Mucosa of stomach (tissue), 1 donor: ENCODE results near the gene SS18L1.
A peak's percentile ranks its signal among the peaks of the same experiment; 100 is the strongest.

Experiments used
- H3K27me3 ChIP-seq: one replicate; pipeline ENCODE4 v1.7.0; 2013; ENCODE audit warnings: mild to moderate bottlenecking, low read length; ENCODE audit not compliant: control insufficient read depth, insufficient read depth
- H3K36me3 ChIP-seq: one replicate; pipeline ENCODE4 v1.7.0; 2013; ENCODE audit warnings: low read length; ENCODE audit not compliant: control insufficient read depth, insufficient read depth
- H3K4me1 ChIP-seq: one replicate; pipeline ENCODE4 v1.7.0; 2013; ENCODE audit warnings: mild to moderate bottlenecking, low read length; ENCODE audit not compliant: control insufficient read depth, insufficient read depth
- H3K4me3 ChIP-seq: one replicate; pipeline ENCODE4 v1.7.0; 2013; ENCODE audit warnings: low read length
- H3K9ac ChIP-seq: one replicate; pipeline ENCODE4 v1.7.0; 2013; ENCODE audit warnings: mild to moderate bottlenecking, low read length, moderate library complexity
- H3K9me3 ChIP-seq: one replicate; pipeline ENCODE4 v1.7.0; 2013; ENCODE audit warnings: mild to moderate bottlenecking, low read length, moderate library complexity; ENCODE audit not compliant: control insufficient read depth
- donor health status: Pancreatic carcinoma.

The SS18L1 gene

DNA sequence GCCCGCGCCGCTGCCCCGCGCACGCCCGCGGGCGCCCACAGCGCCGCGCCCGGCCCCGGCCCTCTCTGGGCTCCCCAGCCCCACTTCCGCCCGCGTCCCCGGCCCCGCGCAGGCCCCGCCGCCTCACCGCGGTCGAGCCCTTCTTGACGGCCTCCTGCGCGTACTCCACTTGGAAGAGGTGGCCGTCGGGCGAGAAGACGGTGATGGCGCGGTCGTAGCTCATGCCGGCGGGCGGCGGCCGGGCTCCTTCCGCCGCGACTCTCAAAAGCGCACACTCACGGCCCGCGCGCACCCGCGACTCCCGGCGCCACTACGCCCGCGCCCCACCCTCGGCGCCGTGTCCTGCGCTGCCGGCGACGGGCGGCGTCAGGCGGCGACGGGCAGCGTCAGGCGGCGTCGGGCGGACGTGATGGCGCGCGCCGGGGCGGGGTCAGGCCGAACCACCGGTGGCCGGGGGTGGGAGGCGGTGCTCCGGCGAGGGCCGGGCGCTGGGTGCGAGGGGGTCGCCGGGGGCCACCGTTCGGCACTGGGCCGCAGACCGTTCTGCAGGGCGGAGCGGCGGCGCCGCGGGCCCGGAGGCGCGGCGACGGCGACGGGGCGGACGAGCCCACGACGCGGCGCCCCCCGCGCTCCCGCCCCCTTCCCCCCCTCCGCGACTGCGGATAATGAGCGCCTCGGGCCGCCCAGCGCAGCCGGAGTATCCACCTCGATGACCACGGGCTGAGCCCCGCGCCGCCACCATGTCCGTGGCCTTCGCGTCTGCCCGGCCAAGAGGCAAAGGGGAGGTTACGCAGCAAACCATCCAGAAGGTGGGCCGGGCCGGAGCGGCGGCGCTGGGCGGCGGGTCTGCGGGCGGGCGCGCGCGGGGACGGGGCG is at the start of gene SS18L1, which contains the start of gene PSMA7:
TSS of gene SS18L1 (plus strand) at position 689 of the 876 bp plus-strand sequence. CDS start at position 741, 52 bp downstream.
TSS of gene PSMA7 (minus strand) at position 314 of the 876 bp plus-strand sequence. CDS start at position 223, 91 bp downstream.
- no peaks in the 10 kb centered on the region for H3K9me3 ChIP-seq
- no peaks in the 10 kb centered on the region for H3K27me3 ChIP-seq

GRCh38 chr20:62096421-62097380 is 46.9 kb upstream of the SS18L1 start:
- no peak overlapping the region for H3K9ac ChIP-seq
- H3K9me3 ChIP-seq, result peaks cover 7% of the 10 kb centered on the region
- H3K4me3 ChIP-seq, result no peak overlapping the region
- H3K36me3 ChIP-seq, result no peaks in the 10 kb centered on the region
- H3K4me1 ChIP-seq, result no peaks in the 10 kb centered on the region
- peaks cover 1% of the 10 kb centered on the region for H3K27me3 ChIP-seq

More for the DNA sequence above, at the start of gene SS18L1, which contains the start of gene PSMA7:
- peaks cover under 1% of the 10 kb centered on the region for H3K36me3 ChIP-seq
- peak within 1 kb of the TSS; percentile 39 for H3K4me3 ChIP-seq
- peaks cover 19% of the 10 kb centered on the region for H3K4me1 ChIP-seq
- peak within 1 kb of the TSS; percentile 70 for H3K9ac ChIP-seq

DNA sequence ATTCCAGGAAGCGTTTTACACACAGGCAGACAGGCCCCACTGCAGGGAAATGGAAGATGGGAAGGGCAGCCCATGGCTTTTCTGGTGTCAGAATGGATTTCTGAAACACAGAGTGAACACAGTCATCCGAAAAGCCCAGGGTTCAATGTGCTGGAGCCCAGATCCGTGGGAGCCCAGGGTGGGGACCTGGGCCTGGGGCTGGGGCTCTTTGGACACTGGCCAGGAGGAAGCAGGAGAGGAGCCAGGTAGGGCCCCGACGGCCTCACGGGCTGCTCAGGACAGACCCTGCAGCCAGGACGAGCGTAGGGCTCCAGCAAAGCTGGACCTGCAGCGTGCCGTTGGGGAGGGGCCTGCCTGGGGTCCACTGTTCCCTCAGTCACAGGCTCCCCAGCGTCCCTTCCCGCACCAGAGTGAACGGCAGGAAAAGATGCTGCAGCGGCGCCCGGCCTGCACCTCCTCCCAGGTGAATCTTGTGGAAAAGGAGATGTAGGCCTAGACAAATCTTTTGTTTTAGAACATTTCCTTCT is 45.6 kb upstream of the SS18L1 start:
- peaks cover 7% of the 10 kb centered on the region for H3K9me3 ChIP-seq
- H3K9ac ChIP-seq, result no peak overlapping the region
- no peaks in the 10 kb centered on the region for H3K4me1 ChIP-seq
- peaks cover 8% of the 10 kb centered on the region for H3K27me3 ChIP-seq
- no peaks in the 10 kb centered on the region for H3K36me3 ChIP-seq
- no peak overlapping the region for H3K4me3 ChIP-seq

- Histone ChIP-seq H3K4me1 (no peaks in the 10 kb centered on the region), H3K27me3 (peaks cover 8% of the 10 kb centered on the region), H3K9me3 (peaks cover 7% of the 10 kb centered on the region), H3K9ac (no peak overlapping the region), H3K36me3 (no peaks in the 10 kb centered on the region), H3K4me3 (no peak overlapping the region)
These were observed 42.5 kb upstream of the SS18L1 start for GRCh38 chr20:62101078-62101477.

- no peaks in the 10 kb centered on the region for H3K4me1 ChIP-seq
- peaks cover 7% of the 10 kb centered on the region for H3K9me3 ChIP-seq
- no peaks in the 10 kb centered on the region for H3K36me3 ChIP-seq
- H3K9ac ChIP-seq, result no peak overlapping the region
- peaks cover 8% of the 10 kb centered on the region for H3K27me3 ChIP-seq
- no peak overlapping the region for H3K4me3 ChIP-seq
These were observed 39.9 kb upstream of the SS18L1 start for GRCh38 chr20:62103508-62104233.

- Histone ChIP-seq H3K4me1 (no peaks in the 10 kb centered on the region), H3K9me3 (peaks cover 7% of the 10 kb centered on the region), H3K36me3 (no peaks in the 10 kb centered on the region), H3K9ac (no peak overlapping the region), H3K4me3 (no peak overlapping the region), H3K27me3 (peaks cover 8% of the 10 kb centered on the region)
These were observed 39.3 kb upstream of the SS18L1 start for GRCh38 chr20:62104234-62104789.

DNA sequence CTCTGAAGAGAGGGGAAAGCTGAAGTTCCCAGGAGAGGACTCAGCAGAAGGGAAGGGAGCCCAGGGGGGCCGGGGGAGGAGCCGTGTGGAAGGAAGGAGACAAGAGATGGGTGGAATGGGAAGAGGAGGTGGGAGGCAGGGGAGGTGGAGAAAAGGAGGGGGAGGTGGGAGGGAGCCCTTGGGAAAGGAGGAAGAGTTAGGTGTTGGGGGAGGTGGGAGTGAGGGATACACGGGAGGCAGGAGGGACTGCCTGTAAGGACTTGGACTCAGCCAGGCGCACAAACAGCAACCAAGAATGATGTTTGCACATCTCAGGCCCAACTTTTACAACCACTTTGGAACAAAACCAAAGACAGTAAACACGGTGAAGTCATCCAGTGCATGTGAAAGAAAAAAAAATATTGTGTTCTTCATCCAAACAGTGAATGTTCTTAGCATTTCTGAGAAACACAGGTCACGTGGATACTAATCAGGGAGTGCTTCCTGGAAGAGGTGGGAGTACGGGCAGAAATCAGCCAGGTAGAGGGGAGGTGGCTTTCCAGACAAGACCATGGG is 38.7 kb upstream of the SS18L1 start:
- H3K9ac ChIP-seq, result no peak overlapping the region
- H3K4me3 ChIP-seq, result no peak overlapping the region
- H3K4me1 ChIP-seq, result no peaks in the 10 kb centered on the region
- H3K36me3 ChIP-seq, result no peaks in the 10 kb centered on the region
- H3K27me3 ChIP-seq, result peaks cover 8% of the 10 kb centered on the region
- peaks cover 7% of the 10 kb centered on the region for H3K9me3 ChIP-seq

- H3K27me3 ChIP-seq, result peaks cover 8% of the 10 kb centered on the region
- H3K4me3 ChIP-seq, result no peak overlapping the region
- H3K9me3 ChIP-seq, result peaks cover 7% of the 10 kb centered on the region
- H3K36me3 ChIP-seq, result no peaks in the 10 kb centered on the region
- H3K9ac ChIP-seq, result no peak overlapping the region
- H3K4me1 ChIP-seq, result no peaks in the 10 kb centered on the region
These were observed 38.0 kb upstream of the SS18L1 start for GRCh38 chr20:62105592-62105991.

DNA sequence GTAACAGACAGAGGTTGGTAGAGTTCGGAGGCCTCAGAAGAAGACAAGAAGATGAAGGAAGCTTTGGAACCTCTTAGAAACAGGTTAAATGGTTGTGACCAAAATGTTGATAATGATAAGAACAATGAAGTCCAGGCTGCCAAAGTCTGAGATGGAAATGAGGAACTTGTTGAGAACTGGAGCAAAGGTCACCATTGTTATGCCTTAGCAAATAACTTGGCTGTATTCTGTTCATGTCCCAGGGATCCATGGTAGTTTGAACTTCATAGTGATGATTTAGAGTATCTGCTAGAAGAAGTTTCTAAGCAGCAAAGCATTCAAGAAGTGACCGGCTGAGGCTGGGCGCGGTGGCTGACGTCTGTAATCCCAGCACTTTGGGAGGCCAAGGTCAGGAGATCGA is 32.4 kb upstream of the SS18L1 start:
- Histone ChIP-seq H3K36me3 (no peaks in the 10 kb centered on the region), H3K27me3 (peaks cover 5% of the 10 kb centered on the region), H3K9me3 (no peaks in the 10 kb centered on the region), H3K4me1 (no peaks in the 10 kb centered on the region), H3K4me3 (no peak overlapping the region), H3K9ac (no peak overlapping the region)

- Histone ChIP-seq H3K27me3 (peaks cover 10% of the 10 kb centered on the region), H3K9ac (no peak overlapping the region), H3K4me1 (no peaks in the 10 kb centered on the region), H3K4me3 (no peak overlapping the region), H3K9me3 (no peaks in the 10 kb centered on the region), H3K36me3 (no peaks in the 10 kb centered on the region)
These were observed 31.2 kb upstream of the SS18L1 start for GRCh38 chr20:62112368-62112767.

DNA sequence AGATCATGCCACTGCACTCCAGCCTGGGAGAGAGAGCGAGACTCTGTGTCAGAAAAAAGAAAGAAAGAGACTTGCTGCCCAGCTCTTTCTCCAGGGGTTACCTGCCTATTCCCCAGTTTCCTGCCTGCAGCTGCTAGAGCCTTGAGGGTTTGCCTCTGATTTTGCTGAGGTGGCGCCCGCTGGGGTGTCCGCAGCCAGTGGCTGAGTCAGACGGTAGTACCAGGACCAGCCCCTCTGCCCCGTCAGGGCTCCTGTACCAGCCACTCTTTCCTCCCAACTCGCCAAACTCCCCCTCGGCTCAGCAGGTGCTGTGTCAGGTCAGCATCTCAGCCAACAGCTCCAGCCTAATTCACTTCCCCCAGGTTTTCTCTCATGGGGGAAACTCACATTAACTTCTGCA is 28.7 kb upstream of the SS18L1 start:
- Histone ChIP-seq H3K9me3 (no peaks in the 10 kb centered on the region), H3K4me3 (no peak overlapping the region), H3K4me1 (no peaks in the 10 kb centered on the region), H3K27me3 (peaks cover 29% of the 10 kb centered on the region), H3K36me3 (no peaks in the 10 kb centered on the region), H3K9ac (no peak overlapping the region)
